Measurements from ENCODE around the gene NDUFS6. TPM values are rescaled to one million over a fixed set of nuclear protein-coding genes. Genes with fewer than 3 reads are reported as not detected.

NDUFS6 gene
- total and polyA plus RNA-seq, 2 of the 8 experiments (the other 6 are each of a cell fraction or from before 2014, with no cell fraction given), result 72.7 to 191 TPM

- TF ChIP-seq RNF2 (IDR thresholded peaks at IDR 0.05; ENCODE audit: borderline replicate concordance, low read depth, low read length, missing control alignments, poor library complexity, severe bottlenecking), result no peak
- TF ChIP-seq SRF (IDR thresholded peaks at IDR 0.05; ENCODE audit: low read depth, low read length), result no peak
- TF ChIP-seq SIN3A (conservative IDR thresholded peaks at IDR 0.05 in 1 of 2, IDR thresholded peaks at IDR 0.05 in 1 of 2; ENCODE audit: low read depth in 1 of 2, low read length in 2 of 2), result peak in 1 of 2 experiments; percentile 73; a peak in 1 of 4 replicates
- 0 out of 2 replicates have a peak, but pooled peaks have one; percentile 25 for TF ChIP-seq CHD2 (IDR thresholded peaks at IDR 0.05; ENCODE audit: low read length)
- TF ChIP-seq HDAC2 (IDR thresholded peaks at IDR 0.05; ENCODE audit: borderline replicate concordance in 1 of 2, low read depth in 2 of 2, low read length in 2 of 2), result peak in 1 of 2 experiments; percentile 29; a peak in 1 of 4 replicates
- TF ChIP-seq KDM4A (IDR thresholded peaks at IDR 0.05; ENCODE audit: low read depth, low read length, severe bottlenecking), result peak; percentile 52
- peak; percentile 71 for TF ChIP-seq POLR2AphosphoS5 (IDR thresholded peaks at IDR 0.05; ENCODE audit: low read depth, low read length)
- peak; percentile 78; the same call in 1 of the 2 replicates for TF ChIP-seq KDM5A (IDR thresholded peaks at IDR 0.05; ENCODE audit: low read length)
- TF ChIP-seq YY1 (IDR thresholded peaks at IDR 0.05; ENCODE audit: low read depth, low read length), result peak; percentile 94
- no peak for TF ChIP-seq RXRA (IDR thresholded peaks at IDR 0.05; ENCODE audit: insufficient read depth, low read depth, low read length)
- peak; percentile 80 for TF ChIP-seq NRF1 (IDR thresholded peaks at IDR 0.05; ENCODE audit: low read depth, low read length)
- TF ChIP-seq ASH2L (IDR thresholded peaks at IDR 0.05; ENCODE audit: low read length), result peak; percentile 85
- TF ChIP-seq MAX (IDR thresholded peaks at IDR 0.05), result 0 out of 2 replicates have a peak, but pooled peaks have one; percentile 7
- TF ChIP-seq CHD1 (IDR thresholded peaks at IDR 0.05; ENCODE audit: low read depth, low read length), result no peak
- TF ChIP-seq TEAD4 (IDR thresholded peaks at IDR 0.05; ENCODE audit: low read depth, low read length), result 0 out of 2 replicates have a peak, but pooled peaks have one; percentile 19
- peak in 1 of 2 experiments; percentile 63; a peak in 1 of 3 replicates for TF ChIP-seq POLR2A (IDR thresholded peaks at IDR 0.05; ENCODE audit: control extremely low read depth in 1 of 2, low read depth in 2 of 2, low read length in 2 of 2)
Observed at GRCh38 chr5:1801222-1801966, at the start of gene NDUFS6 (continued).
